Pancreas (tissue), 10 donors: ENCODE data around the gene CLPSL1. TPM values are rescaled to one million over a fixed set of nuclear protein-coding genes. Genes with fewer than 3 reads are reported as not detected.

Experiments used
- ATAC-seq, 4 donors: fragments of 200-7000 bp; cut with Tn5 transposase; one replicate each; pipeline versions ENCODE4 v1.8.0 to v1.9.1; 2020; ENCODE audit warnings: mild to moderate bottlenecking in 4 of 4, moderate library complexity in 4 of 4
- DNase-seq, 6 donors: peaks; one replicate each; pipeline ENCODE4 v3.0.0-alpha.2; 2020
- FAIRE-seq: peaks from 2 replicates; lab custom pipeline; 2012; peaks lifted over from hg19 to GRCh38; lab: Jason Lieb, UNC
- H3K27ac ChIP-seq, 4 donors: fragments of 200-600 bp; sonication (generic); 1 replicate in 3 of 4; 2 replicates in 1 of 4; pipeline versions ENCODE4 v1.5.0 to v1.8.0; 2020
- H3K27me3 ChIP-seq, 4 donors: fragments of 200-600 bp; one replicate each; pipeline ENCODE4 v1.8.0; 2021
- H3K36me3 ChIP-seq, 3 donors: fragments of 200-600 bp; sonication (generic) in 1 of 3; one replicate each; pipeline versions ENCODE4 v1.5.0 to v1.8.0; 2020 to 2021
- H3K4me1 ChIP-seq, 3 donors: fragments of 200-600 bp; one replicate each; pipeline ENCODE4 v1.8.0; 2021
- H3K4me3 ChIP-seq, 4 donors: fragments of 200-600 bp; sonication (generic) in 2 of 4; one replicate each; pipeline versions ENCODE4 v1.5.0 to v1.8.0; 2020 to 2021
- H3K9me3 ChIP-seq, 4 donors: fragments of 200-600 bp; one replicate each; pipeline ENCODE4 v1.8.0; 2021
- CTCF ChIP-seq, 4 donors: fragments of 200-600 bp; sonication (generic) in 3 of 4; IDR thresholded peaks; one replicate each; pipeline versions ENCODE4 v1.5.0 to v1.8.0; 2021; ENCODE audit warnings: antibody characterized with exemption in 4 of 4
- WGBS, 2 donors: extraction: QIAGEN DNeasy Blood & Tissue Kit; methylation state at CpG; one replicate each; pipeline ENCODE4 v1.1.7; 2013; 5-methylcytosine and 5-hydroxymethylcytosine counted together
- intact Hi-C, 3 donors: fragments of 100-400 bp; cut with DNase I; formaldehyde crosslinking; loops; one replicate each; pipeline versions ENCODE4 v1.11.1 to v1.14.2; 2022
- polyA plus RNA-seq, 2 donors: library from polyadenylated mRNA; stranded (reverse); fragments of 200-250 nt; gene quantifications; one replicate each; pipeline ENCODE4 v1.2.3, GENCODE V29; 2013
- total RNA-seq, 6 donors: library from RNA; stranded (reverse); fragmentation: NEBNext Ultra II Directional in 4 of 6; extraction: Animal tissue kit (Norgen Biotek cat#: 25700) in 4 of 6; gene quantifications; one replicate each; pipeline versions ENCODE4 v1.2.1 to v1.2.4, GENCODE V29; 2021 to 2023
- donor health status: healthy with polysubstance abuse.
- donor health status: DM: no; HTN: no; CAD: no; lungs with moderate emphysema.
- donor health status: DM: no; HTN: no; CAD: no.
- donor health status: control.
- donor health status: control.
- donor health status: Bipolar disorder and iron deficiency.
- donor health status: DM: yes; HTN: yes; CAD: no.
- donor health status: DM: no; HTN: no; CAD: no.
- donor health status: DM: no; HTN: no; CAD: no.
- donor health status: DM: yes; HTN: yes; CAD: no.

CLPSL1 gene
- total and polyA plus RNA-seq, 8 donors, result 6.0 to 102 (median 39.8) TPM; not detected in 1

DNA sequence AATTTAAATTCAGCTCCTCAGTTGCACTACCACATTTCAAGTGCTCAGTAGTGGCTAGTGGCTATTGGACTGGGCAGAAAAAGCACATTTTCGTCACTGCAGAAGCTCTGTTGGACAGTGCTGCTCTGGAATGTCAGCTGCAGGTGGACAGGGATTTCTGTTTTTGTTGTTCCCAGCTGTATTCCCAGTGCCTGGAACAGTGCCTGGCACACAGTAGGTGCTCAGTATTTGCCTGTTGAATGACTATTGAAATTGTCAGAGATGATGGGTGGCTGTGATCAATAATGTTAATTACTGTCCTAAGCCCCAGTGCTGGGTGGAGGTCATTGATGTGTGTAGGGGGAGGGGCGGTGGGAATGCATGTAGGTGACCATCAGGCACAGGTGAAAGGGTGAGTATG lies 5.5 kb downstream of the CLPSL1 start:
- Histone ChIP-seq H3K27me3 (no peaks in the 10 kb centered on the region), H3K36me3 (no peaks in the 10 kb centered on the region), H3K27ac (no peak overlapping the region), H3K4me3 (no peak overlapping the region), H3K4me1 (peaks cover 0 to 5% (median 0%) of the 10 kb centered on the region in 3 donors), H3K9me3 (no peaks in the 10 kb centered on the region)
- DNase-seq, result no peak
- no peak for FAIRE-seq
- no peak for TF ChIP-seq CTCF (IDR thresholded peaks at IDR 0.05)
- 64 to 78% methylated on average over 2 of the region's 2 CpGs for WGBS, 2 donors
- intact Hi-C loops, result no loop called here
- no peak for ATAC-seq

DNA sequence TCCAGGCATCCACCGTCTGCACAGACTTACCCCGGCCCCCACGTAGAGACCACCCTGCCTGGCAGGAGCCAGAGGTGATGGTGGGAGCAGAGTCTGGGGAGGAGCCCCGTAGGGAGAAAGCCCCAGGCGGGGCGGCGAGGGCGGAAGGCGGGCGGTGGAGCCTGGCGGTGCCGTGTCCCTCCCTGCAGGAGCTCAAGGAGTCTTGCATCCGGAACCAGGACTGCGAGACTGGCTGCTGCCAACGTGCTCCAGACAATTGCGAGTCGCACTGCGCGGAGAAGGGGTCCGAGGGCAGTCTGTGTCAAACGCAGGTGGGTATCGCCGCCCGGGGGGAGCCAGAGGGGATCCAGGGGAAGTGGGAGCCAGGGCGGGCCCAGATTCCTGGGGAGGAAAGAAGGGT lies 6.0 kb downstream of the CLPSL1 start:
- peak overlapping the region in 3 of 4 donors; percentile 11 to 30 (median 26) for H3K4me3 ChIP-seq
- no peaks in the 10 kb centered on the region for H3K9me3 ChIP-seq
- ATAC-seq, result peak in 3 of 4 donors; percentile 6 to 24 (median 15)
- WGBS, 2 donors, result 49 to 55% methylated on average over 25 of the region's 25 CpGs
- H3K27ac ChIP-seq, result peak overlapping the region; percentile 20 to 66 (median 46)
- no peaks in the 10 kb centered on the region for H3K36me3 ChIP-seq
- H3K4me1 ChIP-seq, result peaks cover 0 to 5% (median 0%) of the 10 kb centered on the region in 3 donors
- no peaks in the 10 kb centered on the region for H3K27me3 ChIP-seq
- intact Hi-C loops, result loop anchor here in 1 of 3 donors (1.0 kb wide), 1 partner anchor 11 kb away; no protein-coding TSS in a partner anchor
- no peak for FAIRE-seq
- no peak for TF ChIP-seq CTCF (IDR thresholded peaks at IDR 0.05)
- DNase-seq, result peak in 5 of 6 donors; percentile 29 to 90 (median 64)

DNA sequence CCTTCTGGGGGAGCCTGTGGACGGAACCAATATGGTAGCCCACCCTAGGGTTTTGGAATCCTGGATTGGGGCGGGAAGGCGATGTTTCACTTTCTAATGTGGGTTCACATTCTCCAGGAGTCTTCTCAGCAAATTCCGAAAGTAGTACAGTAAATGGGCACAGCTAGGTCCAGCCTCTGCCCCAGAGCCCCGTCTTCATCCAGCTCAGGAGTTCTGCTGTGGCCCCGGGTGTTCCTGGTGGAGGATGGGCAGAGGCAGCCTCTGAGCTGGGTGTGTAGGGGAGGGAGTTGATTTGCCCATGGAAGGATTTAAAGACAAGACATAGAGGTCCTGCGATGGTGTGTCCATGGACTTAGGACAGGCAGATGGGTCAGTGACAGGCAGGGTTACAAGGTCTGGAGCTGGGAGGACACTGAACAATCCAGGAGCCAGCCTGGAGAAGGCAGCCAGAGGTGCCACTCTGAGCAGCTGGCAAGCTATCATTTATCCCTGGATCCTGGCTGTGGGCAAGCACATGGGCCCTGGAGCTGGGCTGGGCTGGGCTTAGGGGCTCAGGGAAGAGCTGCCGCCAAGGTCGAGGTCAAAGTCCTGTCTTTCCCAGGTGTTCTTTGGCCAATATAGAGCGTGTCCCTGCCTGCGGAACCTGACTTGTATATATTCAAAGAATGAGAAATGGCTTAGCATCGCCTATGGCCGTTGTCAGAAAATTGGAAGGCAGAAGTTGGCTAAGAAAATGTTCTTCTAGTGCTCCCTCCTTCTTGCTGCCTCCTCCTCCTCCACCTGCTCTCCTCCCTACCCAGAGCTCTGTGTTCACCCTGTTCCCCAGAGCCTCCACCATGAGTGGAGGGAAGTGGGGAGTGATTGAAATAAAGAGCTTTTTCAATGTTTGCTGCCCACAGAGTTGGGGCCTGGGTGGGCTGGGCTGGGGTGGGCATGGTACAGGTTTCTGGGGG lies 6.7 kb downstream of the CLPSL1 start:
- no peak for FAIRE-seq

DNA sequence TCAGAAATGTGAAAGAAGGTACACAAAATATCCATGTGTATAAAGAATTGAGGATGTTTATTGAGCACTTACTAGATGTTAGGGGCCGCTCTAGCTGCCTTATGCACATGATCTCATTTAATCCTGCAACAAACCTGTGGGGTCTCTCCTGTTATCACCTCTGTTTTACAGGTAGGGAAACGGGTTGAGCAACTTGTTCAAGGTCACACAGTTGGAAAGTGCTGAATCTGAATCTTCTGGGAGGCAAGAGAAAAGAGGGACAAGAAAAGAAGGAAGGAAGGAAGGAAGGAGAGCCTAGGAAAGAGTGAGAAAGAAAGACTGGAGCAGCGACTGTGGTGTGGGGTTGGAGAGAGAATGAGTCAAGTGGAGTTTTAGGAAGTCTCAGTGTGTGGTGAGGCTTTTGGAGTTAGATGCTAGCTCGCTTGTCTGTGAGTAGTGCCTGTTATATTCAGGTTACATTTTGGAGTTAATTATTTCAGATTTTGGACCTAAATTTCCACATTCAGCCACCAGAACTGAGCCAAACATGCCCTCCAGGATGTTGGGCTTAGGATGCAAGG lies 7.7 kb downstream of the CLPSL1 start:
- peak in 2 of 6 donors; percentile 50 to 53 for DNase-seq
- Histone ChIP-seq H3K27me3 (no peaks in the 10 kb centered on the region), H3K27ac (peak overlapping the region; percentile 6 to 66 (median 32)), H3K9me3 (no peaks in the 10 kb centered on the region), H3K4me3 (peak overlapping the region in 1 of 4 donors; percentile 26), H3K4me1 (peaks cover 0 to 5% (median 0%) of the 10 kb centered on the region in 3 donors), H3K36me3 (no peaks in the 10 kb centered on the region)
- intact Hi-C loops, result no loop called here
- 35 to 37% methylated on average over 4 of the region's 4 CpGs for WGBS, 2 donors
- no peak for TF ChIP-seq CTCF (IDR thresholded peaks at IDR 0.05)
- ATAC-seq, result peak in 3 of 4 donors; percentile 4 to 15 (median 10)
- FAIRE-seq, result no peak

More for the DNA sequence above, 6.7 kb downstream of the CLPSL1 start:
- DNase-seq, result peak in 5 of 6 donors; percentile 35 to 90 (median 63)
- H3K4me1 ChIP-seq, result peaks cover 0 to 5% (median 0%) of the 10 kb centered on the region in 3 donors
- H3K27me3 ChIP-seq, result no peaks in the 10 kb centered on the region
- WGBS, 2 donors, result 46 to 50% methylated on average over 13 of the region's 13 CpGs
- no peaks in the 10 kb centered on the region for H3K9me3 ChIP-seq
- no peaks in the 10 kb centered on the region for H3K36me3 ChIP-seq
- peak overlapping the region in 3 of 4 donors; percentile 11 to 30 (median 26) for H3K4me3 ChIP-seq
- TF ChIP-seq CTCF (IDR thresholded peaks at IDR 0.05), result no peak
- H3K27ac ChIP-seq, result peak overlapping the region; percentile 20 to 66 (median 46)
- ATAC-seq, result peak; percentile 2 to 54 (median 24)
- intact Hi-C loops, result loop anchor here in 1 of 3 donors (1.0 kb wide), 1 partner anchor 11 kb away; no protein-coding TSS in a partner anchor
